H1 (cell line): Measurements from ENCODE around the gene GRIP2. TPM values are rescaled to one million over a fixed set of nuclear protein-coding genes. Genes with fewer than 3 reads are reported as not detected.

Experiments used
- CTCF ChIA-PET: fragments of 300-600 bp; sonication (Branson Sonifier 250); formaldehyde crosslinking; loops from one replicate; lab custom pipeline; 2021; ENCODE audit not compliant: partially characterized antibody; lab: Charles Lee
- POLR2A ChIA-PET: fragments of 300-600 bp; sonication (Branson Sonifier 250); formaldehyde crosslinking; loops from one replicate; lab custom pipeline; 2021; ENCODE audit warnings: inconsistent platforms; ENCODE audit not compliant: partially characterized antibody; lab: Charles Lee
- DNase-seq, 2 experiments: peaks; one replicate each; pipeline versions ENCODE4 v3.0.0 to v3.0.0-alpha.2; 2010 to 2022; ENCODE audit warnings: low spot score in 2 of 2, low read depth in 1 of 2, mixed read lengths in 1 of 2
- FAIRE-seq: peaks from 2 replicates; lab custom pipeline; 2011; peaks lifted over from hg19 to GRCh38; lab: Jason Lieb, UNC
- H2AFZ ChIP-seq: 2 replicates; pipeline ENCODE4 v1.8.1; 2012; ENCODE audit warnings: low read length, inconsistent platforms
- H2AK5ac ChIP-seq: 2 replicates; pipeline ENCODE4 v1.6.1; 2013; ENCODE audit warnings: low read depth, low read length
- H2BK120ac ChIP-seq: replicated peaks from 2 replicates; pipeline ENCODE3; 2013; ENCODE audit warnings: low read depth, low read length, inconsistent platforms
- H2BK12ac ChIP-seq: 2 replicates; pipeline ENCODE4 v1.6.1; 2013; ENCODE audit warnings: low read depth, low read length
- H2BK15ac ChIP-seq: 2 replicates; pipeline ENCODE4 v1.6.1; 2013; ENCODE audit warnings: low read length
- H2BK20ac ChIP-seq: 2 replicates; pipeline ENCODE4 v1.6.1; 2013; ENCODE audit warnings: low read length
- H2BK5ac ChIP-seq: 2 replicates; pipeline ENCODE4 v1.6.1; 2013; ENCODE audit warnings: low read depth, low read length
- H3K14ac ChIP-seq: 2 replicates; pipeline ENCODE4 v1.6.1; 2013; ENCODE audit warnings: inconsistent platforms; ENCODE audit not compliant: insufficient read length
- H3K18ac ChIP-seq: 2 replicates; pipeline ENCODE4 v1.6.1; 2013; ENCODE audit warnings: low read length; ENCODE audit errors: extremely low read depth
- H3K23ac ChIP-seq: 2 replicates; pipeline ENCODE4 v1.6.1; 2013; ENCODE audit warnings: inconsistent platforms; ENCODE audit not compliant: insufficient read length
- H3K23me2 ChIP-seq: 2 replicates; pipeline ENCODE4 v1.6.1; 2013; ENCODE audit warnings: low read depth, low read length
- H3K27ac ChIP-seq: 2 replicates; pipeline ENCODE4 v1.6.1; 2011; ENCODE audit warnings: low read depth, low read length, inconsistent platforms
- H3K27me3 ChIP-seq, 4 experiments: replicated peaks in 1 of 4; 1 replicate in 1 of 4; 2 replicates in 3 of 4; pipeline versions ENCODE4 v1.6.1 to v1.8.1; 2011 to 2013; ENCODE audit warnings: low read length in 3 of 4, mild to moderate bottlenecking in 3 of 4, inconsistent platforms in 2 of 4, mixed read lengths in 2 of 4, moderate library complexity in 1 of 4; ENCODE audit not compliant: control insufficient read depth in 3 of 4, insufficient read depth in 3 of 4; ENCODE audit errors: extremely low read depth in 1 of 4
- H3K36me3 ChIP-seq, 4 experiments: 2 replicates each; pipeline versions ENCODE4 v1.6.1 to v1.8.1; 2011 to 2013; ENCODE audit warnings: mild to moderate bottlenecking in 4 of 4, low read length in 3 of 4, moderate library complexity in 2 of 4, control low read depth in 1 of 4, inconsistent platforms in 1 of 4; ENCODE audit not compliant: insufficient read depth in 4 of 4, control insufficient read depth in 2 of 4
- H3K4ac ChIP-seq: replicated peaks from 2 replicates; pipeline ENCODE3; 2013; ENCODE audit warnings: low read length, low read depth, mixed read lengths, inconsistent platforms; ENCODE audit not compliant: insufficient read length
- H3K4me1 ChIP-seq, 4 experiments: replicated peaks in 1 of 4; 1 replicate in 1 of 4; 2 replicates in 3 of 4; pipeline versions ENCODE4 v1.6.1 to v1.8.1; 2011 to 2013; ENCODE audit warnings: low read length in 3 of 4, inconsistent platforms in 2 of 4, mixed read lengths in 1 of 4; ENCODE audit not compliant: insufficient read depth in 4 of 4, control insufficient read depth in 3 of 4
- H3K4me2 ChIP-seq, 2 experiments: 2 replicates each; pipeline versions ENCODE4 v1.6.1 to v1.8.1; 2011 to 2013; ENCODE audit warnings: low read depth in 2 of 2, low read length in 2 of 2, control low read depth in 1 of 2, inconsistent platforms in 1 of 2, mild to moderate bottlenecking in 1 of 2; ENCODE audit not compliant: insufficient read depth in 1 of 2
- H3K4me3 ChIP-seq, 4 experiments: fragments of 200-600, 300-600 bp in 1 of 4; sonication (generic), shearing (Covaris generic), sonication (Bioruptor Twin) in 1 of 4; 2 replicates each; pipeline versions ENCODE4 v1.5.1 to v1.8.1; 2011 to 2016; ENCODE audit warnings: low read length in 4 of 4, low read depth in 3 of 4, control low read depth in 2 of 4, inconsistent platforms in 2 of 4, mild to moderate bottlenecking in 2 of 4, mixed read lengths in 1 of 4, moderate library complexity in 1 of 4; ENCODE audit not compliant: insufficient read depth in 2 of 4; ENCODE audit errors: extremely low read depth in 1 of 4
- H3K56ac ChIP-seq: replicated peaks from 2 replicates; pipeline ENCODE3; 2013; ENCODE audit warnings: low read depth, mild to moderate bottlenecking, mixed read lengths, low read length, inconsistent platforms; ENCODE audit not compliant: insufficient read length
- H3K79me1 ChIP-seq: 2 replicates; pipeline ENCODE4 v1.6.1; 2013; ENCODE audit warnings: low read depth, low read length, control low read depth
- H3K79me2 ChIP-seq, 2 experiments: 2 replicates each; pipeline versions ENCODE4 v1.6.1 to v1.8.1; 2012 to 2013; ENCODE audit warnings: low read length in 2 of 2, mild to moderate bottlenecking in 2 of 2, inconsistent platforms in 1 of 2; ENCODE audit not compliant: insufficient read depth in 2 of 2, control insufficient read depth in 1 of 2
- H3K9ac ChIP-seq, 4 experiments: replicated peaks in 1 of 4; 1 replicate in 1 of 4; 2 replicates in 3 of 4; pipeline versions ENCODE4 v1.6.1 to v1.8.1; 2011 to 2013; ENCODE audit warnings: low read depth in 3 of 4, low read length in 3 of 4, control low read depth in 2 of 4, mild to moderate bottlenecking in 2 of 4, moderate library complexity in 2 of 4, inconsistent platforms in 1 of 4; ENCODE audit errors: extremely low read depth in 1 of 4
- H3K9me3 ChIP-seq, 2 experiments: 2 replicates each; pipeline versions ENCODE4 v1.6.1 to v1.8.1; 2012 to 2013; ENCODE audit warnings: mild to moderate bottlenecking in 2 of 2, moderate library complexity in 2 of 2, control low read depth in 1 of 2, inconsistent platforms in 1 of 2, low read depth in 1 of 2, low read length in 1 of 2, mixed read lengths in 1 of 2; ENCODE audit not compliant: insufficient read depth in 2 of 2
- H4K20me1 ChIP-seq, 2 experiments: replicated peaks in 1 of 2; 2 replicates each; pipeline versions ENCODE3 to v1.8.1; 2011 to 2013; ENCODE audit warnings: inconsistent platforms in 2 of 2, low read length in 2 of 2, mild to moderate bottlenecking in 1 of 2; ENCODE audit not compliant: insufficient read depth in 2 of 2, control insufficient read depth in 1 of 2
- H4K5ac ChIP-seq: 2 replicates; pipeline ENCODE4 v1.6.1; 2013; ENCODE audit warnings: low read length, low read depth, mixed read lengths, inconsistent platforms; ENCODE audit not compliant: insufficient read length
- H4K8ac ChIP-seq: 2 replicates; pipeline ENCODE4 v1.8.0; 2013; ENCODE audit warnings: mild to moderate bottlenecking, moderate library complexity, low read length, inconsistent platforms; ENCODE audit not compliant: insufficient read depth; ENCODE audit errors: extremely low read depth
- H4K91ac ChIP-seq: replicated peaks from 2 replicates; pipeline ENCODE3; 2013; ENCODE audit warnings: low read length, mixed read lengths, inconsistent platforms; ENCODE audit not compliant: insufficient read length
- ASH2L ChIP-seq: fragments of 200-600, 300-600 bp; sonication (generic); IDR thresholded peaks from one replicate; pipeline ENCODE4 v1.7.1; 2017; ENCODE audit warnings: low read length
- BCL11A ChIP-seq, 2 experiments: IDR thresholded peaks; one replicate each; pipeline ENCODE4 v1.6.1; 2011; ENCODE audit warnings: low read depth in 2 of 2, low read length in 2 of 2, mild to moderate bottlenecking in 2 of 2
- CBX8 ChIP-seq: fragments of 300-800, 300-1000 bp; sonication (generic); IDR thresholded peaks from 2 replicates; pipeline ENCODE4 v1.7.1; 2016; ENCODE audit warnings: low read depth, low read length, borderline replicate concordance
- E2F6 ChIP-seq: IDR thresholded peaks from 2 replicates; pipeline ENCODE4 v1.6.1; 2012; ENCODE audit warnings: inconsistent platforms
- EGR1 ChIP-seq: IDR thresholded peaks from 2 replicates; pipeline ENCODE4 v1.6.1; 2011; ENCODE audit warnings: low read depth, low read length, borderline replicate concordance
- JUN ChIP-seq: IDR thresholded peaks from 2 replicates; pipeline ENCODE4 v1.6.1; 2011; ENCODE audit warnings: low read depth, mild to moderate bottlenecking, improper control_type of control experiment, low read length
- JUND ChIP-seq: IDR thresholded peaks from 2 replicates; pipeline ENCODE4 v1.6.1; 2011; ENCODE audit warnings: mild to moderate bottlenecking, improper control_type of control experiment, low read length
- NRF1 ChIP-seq: IDR thresholded peaks from 2 replicates; pipeline ENCODE4 v1.6.1; 2011; ENCODE audit warnings: mild to moderate bottlenecking, low read depth, low read length, improper control_type of control experiment
- RXRA ChIP-seq: IDR thresholded peaks from 2 replicates; pipeline ENCODE4 v1.6.1; 2011; ENCODE audit warnings: low read depth, mild to moderate bottlenecking, low read length, moderate library complexity; ENCODE audit not compliant: insufficient read depth
- SP1 ChIP-seq: IDR thresholded peaks from 2 replicates; pipeline ENCODE4 v1.6.1; 2011; ENCODE audit warnings: low read depth, low read length
- TAF7 ChIP-seq: optimal IDR thresholded peaks from 2 replicates; pipeline ENCODE3; 2011; ENCODE audit warnings: low read depth, mild to moderate bottlenecking, inconsistent platforms, low read length, moderate library complexity, borderline replicate concordance
- TBP ChIP-seq: IDR thresholded peaks from 2 replicates; pipeline ENCODE4 v1.6.1; 2011; ENCODE audit warnings: low read depth, low read length, improper control_type of control experiment
- WGBS, 2 experiments: shearing (Covaris generic) in 1 of 2; methylation state at CpG; one replicate each; pipeline versions ENCODE4 v1.1.6 to v1.1.7; 2013 to 2015; ENCODE audit warnings: low lambda C conversion rate in 2 of 2, mixed read lengths in 2 of 2, inconsistent platforms in 1 of 2, low coverage in 1 of 2, missing lambda C conversion rate in 1 of 2; ENCODE audit not compliant: insufficient replicate concordance in 2 of 2, insufficient coverage in 1 of 2, insufficient read length in 1 of 2; ENCODE audit errors: extremely low coverage in 1 of 2, missing lambda C conversion rate in 1 of 2; 5-methylcytosine and 5-hydroxymethylcytosine counted together
- polyA plus RNA-seq, 7 experiments: library from polyadenylated mRNA; depleted of rRNA in 3 of 7; stranded (reverse) in 5 of 7; unstranded in 2 of 7; fragments of >200 nt in 5 of 7; fragments of 200-250 nt in 2 of 7; gene quantifications; 1 replicate in 5 of 7; 2 replicates in 1 of 7; 4 replicates in 1 of 7; pipeline versions ENCODE4 v1.2.1 to v1.2.3, GENCODE V29; 2011 to 2013; ENCODE audit warnings: missing spikeins in 2 of 7, mixed read lengths in 2 of 7
- total RNA-seq: library from RNA; stranded (reverse); fragmentation: NEBNext Ultra II Directional; extraction: Animal tissue kit (Norgen Biotek cat#: 25700); gene quantifications from 2 replicates; pipeline ENCODE4 v1.2.1, GENCODE V29; 2021

GRIP2 gene
- total and polyA plus RNA-seq, 2 of the 8 experiments (the other 6 are each of a cell fraction or from before 2014, with no cell fraction given), result 2.5 to 6.4 TPM

GRCh38 chr3:14536055-14536815 lies 3.9 kb downstream of the GRIP2 start:
- H3K23me2 ChIP-seq, result 0 out of 2 replicates have a peak, but pooled peaks cover 2% of the 10 kb centered on the region
- no peak overlapping the region for H3K27ac ChIP-seq
- H3K4me1 ChIP-seq, result peaks cover 8 to 48% (median 35%) of the 10 kb centered on the region in 4 experiments
- H4K91ac ChIP-seq, result peak overlapping the region; percentile 71
- peak overlapping the region; percentile 72; the same call in 1 of the 2 replicates for H2BK20ac ChIP-seq
- no peaks in the 10 kb centered on the region for H4K20me1 ChIP-seq
- H3K79me1 ChIP-seq, result no peaks in the 10 kb centered on the region; the same call in 1 of the 2 replicates
- no peak overlapping the region for H3K23ac ChIP-seq
- DNase-seq (no peak), FAIRE-seq (no peak)
- no peak overlapping the region for H4K5ac ChIP-seq
- H3K36me3 ChIP-seq, result no peaks in the 10 kb centered on the region
- H3K9me3 ChIP-seq, result no peaks in the 10 kb centered on the region
- H3K18ac ChIP-seq, result peak overlapping the region; percentile 1; the same call in 1 of the 2 replicates
- no peak overlapping the region for H3K9ac ChIP-seq
- no peaks in the 10 kb centered on the region for H3K27me3 ChIP-seq
- peak overlapping the region; percentile 73; the same call in 1 of the 2 replicates for H2BK15ac ChIP-seq
- H2BK120ac ChIP-seq, result peak overlapping the region; percentile 26
- 89% methylated on average over 10 of the region's 10 CpGs; no CpG with 5 or more reads in 1 of the 2 experiments for WGBS, 2 experiments
- H2BK12ac ChIP-seq, result peak overlapping the region; percentile 98; the same call in 1 of the 2 replicates
- no peak for TF ChIP-seq CBX8
- TF ChIP-seq TAF7, result no peak
- no peak for TF ChIP-seq SP1
- TF ChIP-seq E2F6, result no peak
- no peak for TF ChIP-seq EGR1
- no peak for TF ChIP-seq RXRA
- no peak for TF ChIP-seq ASH2L
- TF ChIP-seq TBP, result no peak
- no peak for TF ChIP-seq JUN
- no peak for TF ChIP-seq BCL11A (IDR thresholded peaks at IDR 0.05; ENCODE audit: low read depth in 2 of 2, low read length in 2 of 2)
- TF ChIP-seq JUND, result no peak
- TF ChIP-seq NRF1, result no peak
- no peak overlapping the region for H3K4me2 ChIP-seq
- no peak overlapping the region for H2AFZ ChIP-seq
- no peak overlapping the region for H3K56ac ChIP-seq
- H2AK5ac ChIP-seq, result peak overlapping the region; percentile 67; the same call in 1 of the 2 replicates
- H3K4ac ChIP-seq, result peak overlapping the region; percentile 50
- peak overlapping the region; percentile 96; the same call in 1 of the 2 replicates for H2BK5ac ChIP-seq
- CTCF ChIA-PET, result interaction anchor here (1.0 to 12.2 kb wide), 7 partner anchors 11 to 28 kb away, joined by 3 to 171 read pairs (median 9); no protein-coding TSS in a partner anchor
- H3K4me3 ChIP-seq, result no peak overlapping the region
- POLR2A ChIA-PET, result interaction anchor here (1.0 kb wide), 1 partner anchor 11 kb away, joined by 3 read pairs; no protein-coding TSS in a partner anchor
- H4K8ac ChIP-seq, result no peak overlapping the region; the same call in 1 of the 2 replicates
- H3K79me2 ChIP-seq, result no peaks in the 10 kb centered on the region
- H3K14ac ChIP-seq, result no peak overlapping the region
